Right kidney (tissue), 1 donor: ENCODE data around the gene PRSS27.

Experiments used
- DNase-seq: peaks from one replicate; pipeline ENCODE4 v3.0.0-alpha.2; 2016

PRSS27 gene

GRCh38 chr16:2752035-2752849 lies 32.2 kb upstream of the PRSS27 start, which contains the start of gene SRRM2:
Gene SRRM2, plus strand, starts transcription at chr16:2752638. Its CDS starts 3,727 bp downstream, at chr16:2756365.
- peak; percentile 100 for DNase-seq

- no peak for DNase-seq
These were observed 31.6 kb upstream of the PRSS27 start for GRCh38 chr16:2751577-2752034.

GRCh38 chr16:2749936-2750335 lies 29.9 kb upstream of the PRSS27 start:
- DNase-seq: no peak

- DNase-seq: no peak
These were observed 29.5 kb upstream of the PRSS27 start for GRCh38 chr16:2749476-2749875.

GRCh38 chr16:2748757-2749455 lies 28.9 kb upstream of the PRSS27 start:
- no peak for DNase-seq

GRCh38 chr16:2745961-2746360 lies 25.9 kb upstream of the PRSS27 start:
- no peak for DNase-seq

- DNase-seq: no peak
These were observed 25.3 kb upstream of the PRSS27 start for GRCh38 chr16:2745116-2745890.

- DNase-seq: no peak
These were observed 24.7 kb upstream of the PRSS27 start for GRCh38 chr16:2744711-2745110.

- no peak for DNase-seq
These were observed 23.2 kb upstream of the PRSS27 start for GRCh38 chr16:2743007-2743810.

- no peak for DNase-seq
These were observed 22.4 kb upstream of the PRSS27 start for GRCh38 chr16:2742323-2743006.

- DNase-seq: no peak
These were observed 21.1 kb upstream of the PRSS27 start for GRCh38 chr16:2741168-2741567.

GRCh38 chr16:2740476-2740875 lies 20.5 kb upstream of the PRSS27 start:
- DNase-seq: no peak

- DNase-seq: no peak
These were observed 19.8 kb upstream of the PRSS27 start for GRCh38 chr16:2739625-2740430.

- DNase-seq: no peak
These were observed 18.6 kb upstream of the PRSS27 start for GRCh38 chr16:2738615-2739014.

- no peak for DNase-seq
These were observed 17.9 kb upstream of the PRSS27 start for GRCh38 chr16:2737895-2738418.

GRCh38 chr16:2737238-2737605 lies 17.2 kb upstream of the PRSS27 start:
- DNase-seq: no peak

GRCh38 chr16:2736476-2737237 lies 16.6 kb upstream of the PRSS27 start:
- no peak for DNase-seq

- DNase-seq: no peak
These were observed 15.0 kb upstream of the PRSS27 start for GRCh38 chr16:2734844-2735515.

- DNase-seq: no peak
These were observed 8.0 kb upstream of the PRSS27 start for GRCh38 chr16:2728034-2728433.
